HT-29 (cell line): Measurements from ENCODE around the gene GJA3. TPM values are rescaled to one million over a fixed set of nuclear protein-coding genes. Genes with fewer than 3 reads are reported as not detected.
"Not testable (repeated sequence)": the region's sequence is repeated elsewhere in the genome, so short reads cannot be mapped to it uniquely, and the experiment has no call there.

Source experiments
- DNase-seq: peaks from one replicate; pipeline ENCODE4 v3.0.0-alpha.2; 2015; ENCODE audit warnings: low spot score
- total RNA-seq: library from RNA; depleted of rRNA; stranded (reverse); fragments of >200 nt; shearing (Covaris generic); gene quantifications from 2 replicates; pipeline ENCODE4 v1.2.3, GENCODE V29; 2014

GJA3 gene
- total RNA-seq, 1 experiment from 2014 or later = 0.43 TPM

DNA sequence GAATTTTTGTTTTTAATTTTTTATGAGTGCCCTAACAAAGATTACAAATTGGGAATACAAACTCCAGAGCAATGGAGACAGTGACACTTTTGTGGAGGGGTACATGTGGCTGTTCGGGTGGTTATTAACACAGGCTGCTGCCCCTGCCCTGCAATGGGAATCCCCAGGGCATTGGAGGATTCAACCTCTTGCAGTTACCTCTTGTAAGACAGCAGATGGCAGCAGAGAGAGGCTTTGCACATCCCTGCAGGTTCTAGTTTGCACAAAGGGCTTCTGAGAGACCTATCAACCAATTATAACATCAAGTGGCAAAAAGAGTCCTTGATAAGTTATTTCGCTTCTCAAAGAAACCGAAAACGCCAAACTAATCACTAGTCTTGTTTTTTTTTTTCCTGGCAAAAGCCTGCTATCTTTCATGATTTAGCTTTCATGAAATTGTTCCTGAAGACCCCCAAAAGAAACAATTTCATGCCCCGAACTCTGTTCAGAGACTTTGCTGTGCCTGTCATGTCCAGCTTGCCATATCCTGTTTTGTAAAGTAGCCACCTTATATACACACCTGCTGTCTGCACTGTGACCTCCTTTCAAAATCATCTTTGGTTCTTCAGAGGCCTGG lies 21.5 kb upstream of the GJA3 start:
- peak; percentile 89 for DNase-seq

DNA sequence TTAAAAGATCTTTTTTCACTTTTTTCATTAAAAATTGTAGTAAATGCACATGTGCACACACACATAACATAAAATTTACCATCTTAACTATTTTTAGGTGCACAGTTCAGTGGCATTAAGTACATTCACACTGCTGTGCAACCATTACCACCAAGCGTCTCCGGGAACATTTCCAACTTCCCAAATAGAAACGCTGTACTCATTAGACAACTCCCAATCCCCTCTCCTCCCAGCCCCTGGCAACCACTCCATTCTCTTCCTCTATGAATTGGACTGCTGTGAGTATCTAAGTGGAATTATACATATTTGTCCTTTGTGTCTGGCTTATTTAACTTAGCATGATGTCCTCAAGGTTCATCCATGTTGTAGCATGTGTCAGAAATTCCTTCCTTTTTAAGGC lies 20.3 kb upstream of the GJA3 start:
- no peak for DNase-seq

DNA sequence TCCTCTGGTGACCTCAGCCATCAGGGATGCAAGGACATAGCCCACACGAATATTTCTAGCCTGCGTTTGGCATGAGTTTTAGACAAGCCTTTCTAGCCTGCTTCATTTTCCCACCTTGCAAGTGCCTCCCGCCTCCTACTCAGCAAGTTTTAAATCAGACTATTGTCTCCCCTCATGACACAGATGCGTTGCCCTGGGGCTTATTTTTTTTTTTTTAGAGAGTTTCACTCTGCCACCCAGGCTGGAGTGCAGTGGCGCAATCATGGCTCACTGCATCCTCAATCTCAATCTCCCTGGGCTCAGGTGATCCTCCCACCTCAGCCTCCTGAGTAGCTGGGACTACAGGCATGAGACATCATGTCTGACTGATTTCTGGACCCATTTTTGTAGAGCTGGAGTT lies 17.3 kb upstream of the GJA3 start:
- no peak for DNase-seq

DNA sequence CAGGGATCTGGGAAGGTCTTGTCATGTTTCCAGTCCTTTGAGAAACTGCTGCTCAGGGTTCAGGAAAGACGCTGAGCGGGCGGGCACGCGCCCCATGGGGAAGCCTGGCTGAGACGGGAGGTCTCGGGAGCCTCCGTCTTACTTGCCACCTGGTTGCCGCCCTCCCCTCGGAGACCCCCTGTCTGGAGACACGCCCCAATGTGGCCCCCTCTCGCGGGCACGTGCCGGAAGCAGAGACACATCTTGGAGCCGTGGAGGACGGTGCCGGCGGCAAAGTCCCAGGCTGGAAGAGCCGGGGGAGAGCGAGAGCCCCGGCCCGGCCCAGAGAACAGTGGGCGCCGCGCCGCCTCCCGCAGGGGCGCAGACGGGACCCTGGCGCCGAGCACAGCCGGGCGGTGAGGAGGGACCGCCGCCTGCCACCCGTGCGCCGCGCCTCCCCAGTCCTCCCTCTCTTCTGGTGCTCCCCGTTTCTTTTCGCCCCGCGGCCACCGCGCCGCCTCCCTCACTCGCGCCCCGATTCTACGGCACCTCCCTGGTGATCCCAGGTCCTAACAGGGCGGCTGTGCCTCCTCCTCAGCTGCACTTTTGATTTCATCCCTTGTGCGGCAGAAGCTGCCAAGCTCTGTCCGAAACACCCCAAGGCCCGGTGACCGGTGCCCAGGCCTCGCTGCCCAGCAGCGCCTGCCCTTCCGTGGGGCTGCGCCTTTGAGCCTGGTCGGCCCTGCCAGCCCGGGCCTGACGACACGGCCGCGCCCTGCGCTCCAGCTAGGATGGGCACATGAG lies 16.4 kb upstream of the GJA3 start:
- no peak for DNase-seq

DNA sequence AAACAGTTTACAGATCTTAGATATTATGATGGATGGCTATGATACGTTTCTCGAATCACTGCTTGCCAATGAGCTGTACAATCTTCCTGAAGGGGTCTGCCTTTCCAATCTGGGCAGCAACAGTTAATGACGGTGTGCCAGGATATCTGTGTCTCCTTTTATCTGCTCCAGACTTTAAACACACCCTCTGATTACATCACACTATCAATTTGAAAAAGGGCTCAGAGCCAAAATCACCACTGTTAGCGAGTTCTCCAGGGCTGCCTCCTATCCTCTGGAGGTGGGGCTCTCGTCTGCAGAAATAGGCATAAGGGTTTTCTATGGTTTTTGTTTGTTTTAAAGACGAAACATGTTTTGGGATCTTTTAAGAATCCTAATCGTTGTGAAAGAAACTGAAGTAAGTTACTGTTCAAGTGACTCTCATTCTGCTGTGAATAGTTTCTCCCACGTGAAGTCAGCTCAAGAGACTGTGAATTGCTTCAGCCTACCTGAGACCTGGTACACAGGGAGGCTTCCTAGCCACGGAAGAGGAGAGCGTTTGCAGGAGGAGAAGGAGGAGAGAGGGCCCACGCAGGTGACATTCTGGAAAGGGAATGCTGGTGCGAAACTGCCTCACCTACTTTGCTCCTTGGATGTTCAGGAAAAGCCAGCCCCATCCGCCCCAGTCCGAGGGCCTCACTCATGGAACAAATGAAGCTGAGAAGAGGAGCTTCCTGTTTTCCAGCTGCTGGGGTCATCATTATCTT lies 15.2 kb upstream of the GJA3 start:
- DNase-seq = no peak

DNA sequence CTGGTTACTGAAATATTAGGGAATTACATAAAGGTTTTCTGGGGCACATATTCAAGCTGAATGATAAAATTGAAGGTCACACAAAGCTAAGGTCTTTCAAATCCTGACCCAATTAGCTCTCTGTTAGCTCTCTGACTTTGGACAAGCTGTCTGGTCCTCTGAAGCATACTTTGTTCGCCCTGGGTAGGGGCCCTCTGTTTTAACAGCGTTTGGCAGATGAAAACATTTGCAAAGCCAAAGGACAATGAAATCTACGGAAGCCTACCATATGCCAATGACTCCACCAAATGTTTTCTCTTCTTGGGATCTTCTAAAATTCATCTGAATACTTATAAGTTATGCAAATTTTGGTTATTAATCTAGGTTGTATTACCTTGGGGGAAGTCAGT lies 14.5 kb upstream of the GJA3 start:
- no peak for DNase-seq

DNA sequence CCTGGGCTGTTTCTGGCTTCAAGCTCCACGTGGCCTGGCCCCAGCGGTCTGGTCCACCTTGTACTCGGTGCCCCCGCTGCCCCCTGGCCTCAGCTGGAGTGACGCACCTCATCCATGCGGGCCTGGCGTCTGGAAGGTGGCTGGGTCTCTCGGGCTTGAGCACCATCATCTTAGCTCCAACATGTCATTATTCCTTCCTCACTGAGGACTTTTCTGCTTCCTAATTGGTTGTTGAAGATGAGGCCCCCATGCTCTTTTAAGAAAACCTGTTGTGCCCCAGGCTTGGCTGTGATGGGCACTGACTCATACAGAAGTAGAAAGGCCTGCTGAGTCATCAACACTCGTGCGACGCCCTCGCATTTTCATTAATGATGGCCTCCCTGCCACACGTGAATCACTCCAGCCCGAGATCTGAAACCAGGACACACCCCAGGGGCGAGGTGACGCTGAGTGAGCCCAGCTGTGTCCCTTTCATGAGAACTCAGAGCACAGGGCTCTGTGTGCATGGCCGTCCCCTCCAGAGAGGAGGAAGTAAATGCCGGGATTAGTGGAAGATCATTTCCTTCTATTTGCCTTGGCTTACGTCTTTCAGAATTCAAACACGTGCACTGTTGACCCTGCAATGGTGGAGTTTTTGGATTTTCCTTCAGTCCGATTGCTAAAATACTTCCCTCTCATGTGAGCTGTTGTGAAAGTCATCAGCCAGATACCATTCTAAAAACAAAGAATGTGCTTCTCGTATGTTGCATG lies 14.0 kb upstream of the GJA3 start:
- DNase-seq = peak; percentile 96

DNA sequence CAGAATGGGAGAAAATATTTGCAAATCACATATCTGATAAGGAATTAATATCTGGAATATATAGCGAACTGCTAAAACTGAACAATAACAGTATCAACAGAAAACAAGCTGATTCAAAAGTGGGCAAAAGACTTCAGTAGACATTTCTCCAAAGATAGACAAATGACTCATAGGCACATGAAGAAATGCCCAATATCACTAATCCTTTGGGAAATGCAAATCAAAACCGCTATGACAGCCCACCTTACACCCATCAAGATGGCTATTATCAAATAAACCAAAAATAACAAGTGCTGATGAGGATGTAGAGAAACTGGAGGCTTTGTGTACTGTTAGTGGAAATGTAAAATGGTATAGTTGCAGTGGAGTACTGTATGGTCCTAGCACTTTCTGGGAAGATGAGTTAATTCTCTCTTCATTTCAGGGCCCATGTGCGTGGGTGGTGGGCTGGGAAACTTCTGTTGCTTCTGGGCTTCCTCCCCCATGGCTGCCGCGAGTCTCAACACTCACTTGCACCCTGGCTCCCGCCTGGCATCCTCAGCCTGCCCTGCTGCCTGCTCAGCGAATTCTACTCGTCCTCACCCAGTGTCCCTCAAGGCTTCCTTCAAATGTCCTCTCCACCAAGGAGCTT lies 12.4 kb upstream of the GJA3 start:
- no peak for DNase-seq

DNA sequence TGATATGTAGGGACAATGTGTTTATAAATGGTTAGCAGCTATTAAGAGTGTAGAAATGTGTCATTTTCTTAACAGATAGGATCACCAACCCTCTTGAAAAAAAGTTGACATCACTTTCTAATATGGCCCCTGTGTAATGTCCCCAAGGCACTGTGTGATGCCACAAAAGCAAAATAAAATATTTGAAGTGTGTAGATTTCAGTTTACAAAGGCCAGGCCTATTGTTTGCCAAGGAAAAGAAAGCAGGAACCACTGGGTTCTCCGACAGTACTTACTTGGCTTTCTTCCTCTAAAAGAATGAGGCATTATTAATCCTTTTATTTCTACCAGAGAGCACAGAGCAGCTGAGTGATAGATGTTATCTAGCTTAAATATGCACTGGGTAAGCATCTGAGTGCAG lies 10.5 kb upstream of the GJA3 start:
- DNase-seq = no peak

DNA sequence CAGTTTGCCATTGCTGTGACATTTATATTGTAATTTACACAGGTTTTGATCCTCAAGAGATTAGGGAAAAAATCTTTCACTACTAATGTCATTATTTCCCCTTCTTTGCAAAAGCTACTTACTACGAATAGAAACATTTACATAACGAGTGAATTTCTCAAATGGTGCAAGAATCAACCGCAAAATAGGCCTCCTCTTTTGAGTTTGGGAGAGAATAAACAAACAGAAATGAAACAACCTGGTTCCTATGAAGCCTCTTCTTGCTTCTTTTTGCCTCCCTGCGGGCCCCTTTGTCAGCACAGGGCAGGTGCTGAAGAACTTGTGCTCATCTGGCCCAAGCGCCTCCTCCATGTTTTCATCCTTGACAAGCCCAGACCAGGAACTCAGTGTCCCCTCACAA lies 10.1 kb upstream of the GJA3 start:
- DNase-seq = no peak

DNA sequence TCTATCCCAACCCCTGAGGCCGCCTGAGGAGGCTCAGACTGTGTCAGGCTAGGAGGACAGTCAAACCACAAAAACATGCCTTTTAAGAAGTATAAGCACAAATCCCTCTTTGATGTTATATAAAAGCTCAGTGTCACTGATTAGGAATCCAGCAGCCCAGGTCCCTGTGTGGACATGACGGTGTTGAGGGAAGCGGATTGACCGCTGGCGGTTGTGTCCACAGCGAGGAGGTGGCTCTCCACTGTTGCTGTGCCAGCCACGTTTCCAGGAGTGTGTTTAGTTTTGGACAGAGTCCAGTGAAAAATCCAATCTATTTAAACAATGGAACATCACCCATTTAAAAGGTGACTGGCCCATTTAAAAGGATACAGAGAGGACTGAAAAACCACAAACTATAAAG lies 7.5 kb upstream of the GJA3 start:
- no peak for DNase-seq

DNA sequence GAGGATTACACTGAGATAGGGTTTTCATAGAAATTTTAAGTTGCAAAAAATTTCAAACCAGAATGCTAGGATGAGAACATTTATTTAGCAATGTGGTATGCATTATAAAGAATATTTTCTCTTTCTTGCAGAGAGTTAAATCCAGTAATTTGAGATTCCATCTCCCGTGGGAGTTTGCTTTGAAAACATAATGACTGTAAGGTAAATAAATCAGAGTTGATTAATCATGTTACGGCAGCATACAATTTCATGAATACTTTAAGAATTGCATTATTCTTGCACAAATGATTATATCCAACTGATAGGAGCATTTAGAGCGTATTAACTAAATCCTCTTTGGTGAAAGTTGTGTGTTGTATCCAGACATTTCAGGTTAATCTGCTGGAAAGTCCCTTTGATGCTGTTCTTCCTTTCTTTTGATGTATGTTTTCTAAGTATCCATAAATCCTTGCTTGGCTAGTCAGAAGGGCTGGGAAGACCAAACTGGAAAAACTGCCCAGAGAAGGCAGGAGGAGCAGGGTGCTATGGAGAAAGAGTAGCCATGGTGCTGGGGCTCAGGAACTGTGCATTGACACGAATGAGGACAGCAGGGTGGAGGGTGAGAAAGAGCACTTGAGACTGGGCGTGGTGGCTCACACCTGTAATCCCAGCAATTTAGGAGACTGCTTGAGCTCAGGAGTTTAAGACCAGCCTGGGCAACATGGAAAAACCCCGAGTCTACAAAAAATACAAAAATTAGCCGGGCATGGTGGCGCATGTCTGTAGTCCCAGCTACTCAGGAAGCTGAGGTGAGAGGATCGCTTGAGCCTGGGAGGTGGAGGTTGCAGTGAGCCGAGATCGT lies 4.8 kb upstream of the GJA3 start:
- DNase-seq = no peak

DNA sequence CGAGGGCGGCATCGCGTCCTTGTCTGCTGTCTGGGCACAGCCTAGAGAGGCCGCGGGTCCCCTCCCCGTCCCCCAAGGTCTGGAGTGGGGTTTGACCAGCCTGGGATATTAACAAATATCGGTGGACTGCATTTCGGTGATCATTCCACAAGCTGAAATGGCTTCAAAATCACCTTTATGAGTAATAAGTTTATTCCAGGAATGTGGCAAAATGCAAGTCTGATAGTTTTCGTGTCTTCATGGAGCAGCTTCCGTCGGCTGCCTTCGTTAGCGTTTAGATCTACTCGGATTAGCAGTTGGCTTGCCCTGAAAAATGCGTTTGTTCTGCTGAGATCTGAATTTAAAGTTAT lies 1.1 kb upstream of the GJA3 start:
- DNase-seq = no peak

DNA sequence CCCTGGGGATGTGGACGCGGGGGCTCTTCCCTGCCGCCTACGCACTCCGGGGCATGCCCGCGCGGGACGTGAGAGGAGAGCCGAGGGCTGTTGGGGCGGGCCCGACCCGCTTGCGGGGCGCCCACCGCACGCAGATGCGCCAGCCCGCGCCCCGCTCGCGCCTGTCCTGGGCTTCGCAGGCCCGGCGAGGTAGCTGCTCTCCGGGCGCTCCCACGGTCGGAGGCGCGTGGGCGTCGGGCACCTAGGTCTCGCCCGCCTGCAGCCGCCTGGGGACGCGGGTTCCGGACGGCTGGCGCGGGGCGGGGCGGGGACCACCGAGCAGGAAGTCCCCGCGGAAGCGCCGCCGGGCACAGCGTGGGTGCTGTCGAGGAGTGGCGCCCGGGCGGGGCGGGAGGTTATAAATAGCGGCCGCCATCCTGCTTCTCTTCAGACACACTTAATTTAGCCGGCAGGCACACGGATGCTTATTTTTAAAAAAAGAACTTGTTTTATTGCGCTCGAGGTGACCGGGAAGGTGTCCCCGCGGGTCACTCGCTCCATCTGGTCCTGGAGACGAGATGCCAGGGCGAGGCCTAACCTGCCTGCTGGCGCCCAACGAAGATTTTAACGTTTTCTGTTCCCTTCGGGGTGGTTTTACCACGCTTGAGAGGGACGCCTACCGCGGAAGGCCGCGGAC lies 561 bp upstream of the GJA3 start:
- DNase-seq = no peak

DNA sequence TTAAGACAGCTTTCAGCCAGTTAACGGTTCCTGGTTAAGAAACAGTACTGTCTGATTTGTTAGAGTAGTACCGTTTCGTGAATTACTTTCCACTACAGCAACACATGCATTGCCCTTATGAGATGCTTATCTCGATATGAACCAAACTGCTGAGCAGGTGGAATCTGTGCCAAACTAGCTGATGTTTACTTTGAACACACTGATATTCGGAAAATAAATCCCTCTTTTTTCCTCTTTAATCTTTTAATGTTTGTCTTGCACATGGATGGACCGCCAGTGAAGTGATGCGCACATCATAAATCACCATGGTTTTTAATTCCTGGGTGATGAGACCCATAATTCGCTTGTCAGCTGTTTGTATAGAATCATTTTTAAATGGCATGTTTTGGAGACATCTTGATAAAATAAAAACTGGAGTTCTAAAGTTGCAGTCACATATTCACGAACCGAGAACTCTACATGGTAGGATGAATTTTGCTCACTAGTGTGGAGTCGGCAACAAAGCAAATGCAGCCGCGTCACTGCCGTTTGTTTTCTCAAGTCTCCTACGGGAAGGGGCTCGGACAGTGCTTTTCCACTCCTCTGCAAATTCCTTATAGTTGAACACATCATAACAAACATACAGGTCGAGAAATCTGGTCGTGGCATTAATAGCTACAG lies 1.1 kb downstream of the GJA3 start:
- DNase-seq = no peak

DNA sequence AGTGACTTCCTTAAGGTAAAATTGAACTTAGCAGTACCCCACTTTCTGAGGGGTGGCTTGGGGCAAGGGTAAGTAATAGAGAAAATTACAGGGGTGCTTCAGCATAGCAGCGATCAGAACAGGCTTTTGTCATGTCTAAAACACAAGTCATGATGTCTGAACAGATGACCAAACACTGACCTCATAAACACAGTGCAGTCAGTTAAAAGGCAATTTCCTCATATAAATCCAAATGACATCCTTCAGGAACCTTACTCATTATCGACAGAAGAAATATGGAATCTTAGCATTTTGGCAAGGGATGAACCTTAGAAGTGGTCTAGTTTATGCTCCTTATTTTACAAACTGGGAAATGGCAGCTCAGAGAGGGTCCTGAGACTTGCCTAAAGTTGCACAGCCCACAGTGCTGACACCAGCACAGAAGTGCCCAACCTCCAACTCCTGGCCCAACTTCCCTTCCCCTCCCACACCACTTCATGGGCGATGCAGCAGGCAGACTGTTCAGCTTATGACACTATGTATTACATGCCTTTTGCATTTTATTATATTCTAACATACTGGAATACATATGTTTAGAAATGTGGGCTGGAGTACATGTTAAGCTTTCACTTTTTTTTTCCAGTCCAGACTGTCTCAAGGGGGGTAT lies 3.6 kb downstream of the GJA3 start:
- no peak for DNase-seq

DNA sequence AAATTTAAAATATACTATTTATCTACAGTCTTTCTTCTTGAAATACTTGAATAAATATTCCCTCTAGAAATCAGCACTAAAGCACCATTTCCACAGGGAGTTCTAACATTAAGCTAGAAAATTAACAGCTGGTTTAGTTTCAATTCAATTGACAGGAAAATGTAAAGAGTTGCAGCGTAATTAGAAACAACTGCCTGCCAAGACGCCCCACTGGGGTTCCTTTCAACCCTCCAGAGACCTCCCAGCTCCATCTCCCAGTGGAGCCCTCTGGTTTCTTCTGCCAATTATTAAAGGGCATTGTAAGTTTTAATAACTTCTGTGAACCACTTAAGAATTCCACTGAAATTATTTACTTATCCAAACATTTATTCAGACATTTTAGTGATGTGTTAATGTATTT lies 4.2 kb downstream of the GJA3 start:
- DNase-seq = no peak

DNA sequence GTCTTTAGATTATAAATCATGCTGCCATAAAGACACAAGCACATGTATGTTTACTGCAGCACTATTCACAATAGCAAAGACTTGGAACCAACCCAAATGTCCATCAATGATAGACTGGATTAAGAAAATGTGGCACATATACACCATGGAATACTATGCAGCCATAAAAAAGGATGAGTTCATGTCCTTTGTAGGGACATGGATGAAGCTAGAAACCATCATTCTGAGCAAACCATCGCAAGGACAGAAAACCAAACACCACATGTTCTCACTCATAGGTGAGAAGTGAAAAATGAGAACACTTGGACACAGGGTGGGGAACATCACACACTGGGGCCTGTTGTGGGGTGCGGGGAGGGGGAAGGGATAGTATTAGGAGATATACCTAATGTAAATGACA lies 7.6 kb downstream of the GJA3 start:
- not testable (repeated sequence) for DNase-seq

DNA sequence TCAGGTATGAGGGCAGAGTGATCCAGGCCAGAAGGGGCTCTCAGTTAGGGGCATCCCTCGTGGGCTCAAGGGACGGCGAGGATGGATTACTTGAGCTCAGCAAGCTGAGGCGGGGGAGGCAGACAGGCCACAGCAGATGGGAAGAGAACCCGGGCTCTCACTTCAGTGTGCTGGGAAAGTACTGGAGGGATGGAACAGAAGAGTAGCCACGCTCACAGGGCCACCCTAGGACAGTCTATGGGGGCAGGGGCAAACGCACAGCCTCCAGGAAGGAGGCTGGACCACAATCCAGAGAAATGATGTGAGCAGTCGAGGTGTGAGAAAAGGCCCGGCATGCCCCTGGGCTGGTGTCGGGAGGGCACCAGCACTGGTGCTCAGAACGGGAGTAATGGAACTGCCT lies 9.2 kb downstream of the GJA3 start:
- DNase-seq = no peak
